Upper lobe of right lung (tissue), 1 donor: Measurements from ENCODE around the gene ACD. TPM values are rescaled to one million over a fixed set of nuclear protein-coding genes. Genes with fewer than 3 reads are reported as not detected.
A peak's percentile ranks its signal among the peaks of the same experiment; 100 is the strongest.

Experiments used
- ATAC-seq: fragments of 200-7000 bp; cut with Tn5 transposase; one replicate; pipeline ENCODE4 v1.9.1; 2020; ENCODE audit warnings: mild to moderate bottlenecking, moderate library complexity
- DNase-seq: peaks from one replicate; pipeline ENCODE4 v3.0.0-alpha.2; 2020
- H3K27ac ChIP-seq: fragments of 200-600 bp; one replicate; pipeline ENCODE4 v1.8.0; 2022
- H3K27me3 ChIP-seq: fragments of 200-600 bp; one replicate; pipeline ENCODE4 v1.8.0; 2022; ENCODE audit warnings: mild to moderate bottlenecking
- H3K36me3 ChIP-seq: fragments of 200-600 bp; one replicate; pipeline ENCODE4 v1.8.0; 2022
- H3K4me1 ChIP-seq: fragments of 200-600 bp; one replicate; pipeline ENCODE4 v1.8.0; 2022
- H3K4me3 ChIP-seq: fragments of 200-600 bp; one replicate; pipeline ENCODE4 v1.8.0; 2022; ENCODE audit warnings: mild to moderate bottlenecking
- H3K9me3 ChIP-seq: fragments of 200-600 bp; one replicate; pipeline ENCODE4 v1.8.0; 2022
- intact Hi-C: fragments of 100-400 bp; cut with DNase I; formaldehyde crosslinking; loops from one replicate; pipeline ENCODE4 v1.11.0; 2022
- total RNA-seq: library from RNA; stranded (reverse); fragmentation: NEBNext Ultra II Directional; extraction: Animal tissue kit (Norgen Biotek cat#: 25700); gene quantifications from one replicate; pipeline ENCODE4 v1.2.1, GENCODE V29; 2021
- TF ChIP-seq, protein P1 (sequence below): fragments of 200-600 bp; IDR thresholded peaks from one replicate; pipeline ENCODE4 v1.8.0; 2022; ENCODE audit warnings: antibody characterized with exemption
- donor health status: DM: no; HTN: yes; CAD: no; lungs with severe emphysema.

ACD gene
- total RNA-seq, 1 donor from 2014 or later = 14.3 TPM

GRCh38 chr16:67672306-67672705 lies 12.2 kb upstream of the ACD start:
- peak; percentile 84 for DNase-seq
- TF ChIP-seq, protein P1, sequence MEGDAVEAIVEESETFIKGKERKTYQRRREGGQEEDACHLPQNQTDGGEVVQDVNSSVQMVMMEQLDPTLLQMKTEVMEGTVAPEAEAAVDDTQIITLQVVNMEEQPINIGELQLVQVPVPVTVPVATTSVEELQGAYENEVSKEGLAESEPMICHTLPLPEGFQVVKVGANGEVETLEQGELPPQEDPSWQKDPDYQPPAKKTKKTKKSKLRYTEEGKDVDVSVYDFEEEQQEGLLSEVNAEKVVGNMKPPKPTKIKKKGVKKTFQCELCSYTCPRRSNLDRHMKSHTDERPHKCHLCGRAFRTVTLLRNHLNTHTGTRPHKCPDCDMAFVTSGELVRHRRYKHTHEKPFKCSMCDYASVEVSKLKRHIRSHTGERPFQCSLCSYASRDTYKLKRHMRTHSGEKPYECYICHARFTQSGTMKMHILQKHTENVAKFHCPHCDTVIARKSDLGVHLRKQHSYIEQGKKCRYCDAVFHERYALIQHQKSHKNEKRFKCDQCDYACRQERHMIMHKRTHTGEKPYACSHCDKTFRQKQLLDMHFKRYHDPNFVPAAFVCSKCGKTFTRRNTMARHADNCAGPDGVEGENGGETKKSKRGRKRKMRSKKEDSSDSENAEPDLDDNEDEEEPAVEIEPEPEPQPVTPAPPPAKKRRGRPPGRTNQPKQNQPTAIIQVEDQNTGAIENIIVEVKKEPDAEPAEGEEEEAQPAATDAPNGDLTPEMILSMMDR = no peak
- Histone ChIP-seq H3K9me3 (no peaks in the 10 kb centered on the region), H3K4me3 (no peak overlapping the region), H3K27ac (no peak overlapping the region), H3K36me3 (no peaks in the 10 kb centered on the region), H3K4me1 (peaks cover 34% of the 10 kb centered on the region), H3K27me3 (no peaks in the 10 kb centered on the region)
- intact Hi-C loops = loop anchor here (10.0 kb wide), 1 partner anchor 252 kb away; no protein-coding TSS in a partner anchor
- peak; percentile 21 for ATAC-seq

DNA sequence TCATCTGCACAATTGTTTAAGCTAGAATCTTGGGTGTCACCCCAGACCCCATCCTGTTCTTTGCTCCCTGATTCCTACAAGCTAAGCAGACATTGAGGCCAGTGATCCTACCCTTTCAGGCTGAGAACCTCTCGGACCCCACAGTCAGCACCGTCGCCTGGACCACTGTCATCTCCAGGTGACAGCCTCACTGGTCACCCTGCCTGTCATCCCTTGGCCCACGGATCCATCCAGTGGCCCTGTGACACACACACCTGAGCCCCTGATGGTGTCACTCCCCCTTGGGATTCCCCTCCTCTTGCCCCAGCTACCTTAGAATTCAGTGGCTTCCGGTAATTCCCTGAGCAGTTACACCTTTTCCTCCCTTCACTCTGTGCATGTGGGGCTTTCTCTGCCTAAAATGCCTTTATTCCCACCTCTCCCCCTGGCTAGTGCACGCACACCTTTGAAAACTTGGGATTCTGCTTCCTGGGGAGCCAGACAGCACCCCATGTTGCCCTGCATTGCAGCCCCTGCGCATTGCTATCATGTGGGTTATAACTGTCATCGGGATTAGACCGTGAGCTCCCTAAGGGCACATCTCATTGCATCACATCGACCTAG lies 9.5 kb upstream of the ACD start:
- peaks cover 39% of the 10 kb centered on the region for H3K4me1 ChIP-seq
- TF ChIP-seq, protein P1 = no peak
- DNase-seq (no peak), ATAC-seq (no peak)
- no peak overlapping the region for H3K4me3 ChIP-seq
- H3K27ac ChIP-seq = no peak overlapping the region
- intact Hi-C loops = loop anchor here (10.0 kb wide), 2 partner anchors 105 to 255 kb away; partner anchors contain the start of gene CTCF
- no peaks in the 10 kb centered on the region for H3K36me3 ChIP-seq
- H3K27me3 ChIP-seq = no peaks in the 10 kb centered on the region
- H3K9me3 ChIP-seq = no peaks in the 10 kb centered on the region

DNA sequence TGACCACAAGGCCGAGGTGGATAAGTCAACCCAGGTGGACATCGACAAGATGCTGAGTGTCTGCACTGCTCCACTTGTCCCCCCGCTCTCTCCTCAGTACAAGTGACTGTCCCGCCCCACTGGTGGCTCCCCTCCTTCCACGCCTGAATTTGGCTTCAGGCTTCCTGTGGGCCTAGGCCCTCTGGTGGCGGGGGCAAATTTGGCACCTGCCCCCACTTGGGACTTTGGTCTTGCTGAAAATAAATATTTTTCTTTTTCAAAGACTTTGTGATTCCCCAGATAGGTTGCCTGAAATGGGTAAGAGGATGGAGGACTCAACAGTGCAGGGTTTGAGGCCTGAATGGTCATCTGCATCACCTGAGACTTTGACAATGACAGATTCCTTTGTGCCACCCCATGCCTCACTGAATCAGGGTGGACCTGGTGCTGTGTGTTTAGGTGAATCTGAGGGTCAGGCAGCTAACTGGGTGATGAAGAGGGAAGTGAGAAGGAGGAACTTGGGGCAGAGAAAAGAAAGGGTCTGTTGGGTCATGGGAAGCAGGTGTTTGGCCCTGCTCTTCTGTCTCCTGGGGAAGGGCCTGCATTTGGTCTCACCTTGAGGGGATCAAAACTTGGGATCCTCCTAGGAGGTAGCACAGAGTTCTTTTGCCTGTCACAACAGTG lies 8.6 kb upstream of the ACD start:
- Histone ChIP-seq H3K27me3 (no peaks in the 10 kb centered on the region), H3K27ac (peak overlapping the region; percentile 89)

GRCh38 chr16:67667817-67668494 lies 7.9 kb upstream of the ACD start:
- Histone ChIP-seq H3K4me1 (peaks cover 23% of the 10 kb centered on the region), H3K36me3 (peaks cover 3% of the 10 kb centered on the region), H3K27ac (peak overlapping the region; percentile 89), H3K4me3 (peak overlapping the region; percentile 76), H3K9me3 (no peaks in the 10 kb centered on the region), H3K27me3 (no peaks in the 10 kb centered on the region)
- ATAC-seq (peak; percentile 80), DNase-seq (peak; percentile 87)
- TF ChIP-seq, protein P1 = peak; percentile 78
- intact Hi-C loops = loop anchor here (10.0 kb wide), 1 partner anchor 103 kb away; the partner anchor contains the start of gene CTCF

More for the DNA sequence above, 8.6 kb upstream of the ACD start:
- Histone ChIP-seq H3K36me3 (no peaks in the 10 kb centered on the region), H3K9me3 (no peaks in the 10 kb centered on the region), H3K4me1 (peaks cover 30% of the 10 kb centered on the region), H3K4me3 (no peak overlapping the region)
- TF ChIP-seq, protein P1 = no peak
- intact Hi-C loops = loop anchor here (10.0 kb wide), 1 partner anchor 104 kb away; the partner anchor contains the start of gene CTCF
- DNase-seq (no peak), ATAC-seq (no peak)

DNA sequence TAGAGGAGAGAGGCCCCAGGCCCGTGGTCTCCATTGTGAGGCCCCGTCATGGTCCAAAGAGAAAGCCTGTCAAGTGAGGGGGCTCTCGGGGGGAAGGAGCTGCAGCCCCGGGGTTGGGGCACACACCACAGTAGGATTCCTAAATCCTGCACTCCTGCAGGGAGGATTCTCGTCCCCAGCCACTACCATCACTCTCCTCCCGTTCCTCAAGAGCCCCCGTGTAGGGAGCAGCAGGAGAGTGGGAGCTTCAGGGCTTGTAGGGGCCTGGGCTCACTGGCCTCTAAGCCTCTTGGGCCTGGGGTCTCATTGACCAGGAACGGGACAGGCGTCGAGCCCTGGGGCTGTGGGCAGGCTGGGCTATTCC lies 7.4 kb upstream of the ACD start:
- TF ChIP-seq, protein P1 = no peak
- Histone ChIP-seq H3K27ac (peak overlapping the region; percentile 89), H3K4me3 (peak overlapping the region; percentile 76), H3K36me3 (peaks cover 4% of the 10 kb centered on the region), H3K27me3 (no peaks in the 10 kb centered on the region), H3K4me1 (peaks cover 20% of the 10 kb centered on the region), H3K9me3 (no peaks in the 10 kb centered on the region)
- intact Hi-C loops = loop anchor here (10.0 kb wide), 1 partner anchor 103 kb away; the partner anchor contains the start of gene CTCF
- ATAC-seq = no peak
- no peak for DNase-seq
